Measurements from ENCODE around the gene RALGPS1. TPM values are rescaled to one million over a fixed set of nuclear protein-coding genes. Genes with fewer than 3 reads are reported as not detected.

Gene RALGPS1
- total and polyA plus RNA-seq, 2 of the 8 experiments (the other 6 are each of a cell fraction or from before 2014, with no cell fraction given) = 20.0 to 23.5 TPM

DNA sequence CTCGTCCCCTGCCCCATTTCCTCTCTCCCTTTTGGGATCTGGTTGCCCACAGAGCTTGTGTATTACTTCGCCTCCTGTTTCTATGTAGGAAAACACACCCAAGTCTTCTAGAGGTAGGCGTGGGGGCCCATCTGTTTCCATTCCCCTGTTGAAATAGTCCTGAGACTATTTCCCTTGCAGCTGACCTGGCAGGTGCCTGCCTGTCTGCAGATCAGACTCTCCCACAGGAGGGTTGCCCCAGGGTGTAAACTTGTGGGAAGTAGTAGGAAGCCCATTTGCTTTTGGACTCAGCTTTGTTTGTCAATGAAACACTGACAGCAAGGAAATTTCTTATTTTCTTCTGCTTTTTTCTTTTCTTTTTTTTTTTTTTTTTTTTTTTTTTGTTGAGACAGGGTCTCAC lies 333.7 kb downstream of the RALGPS1 start:
- Histone ChIP-seq H2BK12ac (ENCODE audit: low read depth, low read length) (no peak overlapping the region), H2AFZ (ENCODE audit: low read length) (no peak overlapping the region), H3K18ac (ENCODE audit: extremely low read depth, low read length) (no peak overlapping the region), H3K36me3 (ENCODE audit: control insufficient read depth in 2 of 4, insufficient read depth in 4 of 4, low read length in 3 of 4) (no peaks in the 10 kb centered on the region; a peak in 2 of 8 replicates), H2AK5ac (ENCODE audit: low read depth, low read length) (no peak overlapping the region), H3K4me1 (replicated peaks in 1 of 4; ENCODE audit: control insufficient read depth in 3 of 4, insufficient read depth in 4 of 4, low read length in 3 of 4) (peaks cover 0 to 10% (median 6%) of the 10 kb centered on the region in 4 experiments; a peak in 4 of 7 replicates), H3K79me1 (ENCODE audit: low read depth, low read length) (no peaks in the 10 kb centered on the region), H4K8ac (ENCODE audit: extremely low read depth, insufficient read depth, low read length) (no peak overlapping the region), H4K5ac (ENCODE audit: insufficient read length, low read depth, low read length) (no peak overlapping the region), H3K9me3 (ENCODE audit: insufficient read depth in 2 of 2, low read depth in 1 of 2, low read length in 1 of 2) (no peaks in the 10 kb centered on the region), H2BK20ac (ENCODE audit: low read length) (no peak overlapping the region), H3K4me3 (ENCODE audit: extremely low read depth in 1 of 4, insufficient read depth in 2 of 4, low read depth in 3 of 4, low read length in 4 of 4) (no peak overlapping the region), H2BK120ac (replicated peaks; ENCODE audit: low read depth, low read length) (no peak overlapping the region), H4K91ac (replicated peaks; ENCODE audit: insufficient read length, low read length) (no peak overlapping the region), H4K20me1 (replicated peaks in 1 of 2; ENCODE audit: control insufficient read depth in 1 of 2, insufficient read depth in 2 of 2, low read length in 2 of 2) (no peaks in the 10 kb centered on the region), H2BK5ac (ENCODE audit: low read depth, low read length) (no peak overlapping the region), H3K27me3 (replicated peaks in 1 of 4; ENCODE audit: control insufficient read depth in 3 of 4, extremely low read depth in 1 of 4, insufficient read depth in 3 of 4, low read length in 3 of 4) (no peaks in the 10 kb centered on the region), H3K23me2 (ENCODE audit: low read depth, low read length) (peaks cover 2% of the 10 kb centered on the region; the same call in 1 of the 2 replicates), H2BK15ac (ENCODE audit: low read length) (no peak overlapping the region), H3K79me2 (ENCODE audit: control insufficient read depth in 1 of 2, insufficient read depth in 2 of 2, low read length in 2 of 2) (no peaks in the 10 kb centered on the region; a peak in 1 of 4 replicates), H3K27ac (ENCODE audit: low read depth, low read length) (no peak overlapping the region), H3K23ac (ENCODE audit: insufficient read length) (no peak overlapping the region), H3K4ac (replicated peaks; ENCODE audit: insufficient read length, low read depth, low read length) (no peak overlapping the region), H3K4me2 (ENCODE audit: insufficient read depth in 1 of 2, low read depth in 2 of 2, low read length in 2 of 2) (no peak overlapping the region), H3K9ac (replicated peaks in 1 of 4; ENCODE audit: extremely low read depth in 1 of 4, low read depth in 3 of 4, low read length in 3 of 4) (no peak overlapping the region), H3K14ac (ENCODE audit: insufficient read length) (no peak overlapping the region), H3K56ac (replicated peaks; ENCODE audit: insufficient read length, low read depth, low read length) (no peak overlapping the region)
- 84% methylated on average over 3 of the region's 3 CpGs; no CpG with 5 or more reads in 1 of the 2 experiments for WGBS, 2 experiments (ENCODE audit: extremely low coverage in 1 of 2, insufficient coverage in 1 of 2, insufficient read length in 1 of 2, insufficient replicate concordance in 2 of 2, low coverage in 1 of 2, low lambda C conversion rate in 2 of 2, missing lambda C conversion rate in 1 of 2)
- FAIRE-seq (no peak), DNase-seq (ENCODE audit: low read depth in 1 of 2, low spot score in 2 of 2) (no peak)
- ChIA-PET CTCF (ENCODE audit: partially characterized antibody) (interaction anchor here (1.0 to 1.9 kb wide), 3 partner anchors 33 to 306 kb away, joined by 3 to 6 read pairs (median 3); no protein-coding TSS in a partner anchor), POLR2A (ENCODE audit: partially characterized antibody) (no interaction called here)
- TF ChIP-seq KDM5A (IDR thresholded peaks at IDR 0.05; ENCODE audit: low read length) = no peak
- TF ChIP-seq RAD21 (IDR thresholded peaks at IDR 0.05 in 1 of 2, conservative IDR thresholded peaks at IDR 0.05 in 1 of 2; ENCODE audit: low read depth in 2 of 2, low read length in 2 of 2) = no peak
- no peak for TF ChIP-seq SP1 (IDR thresholded peaks at IDR 0.05; ENCODE audit: low read depth, low read length)
- TF ChIP-seq KDM1A (IDR thresholded peaks at IDR 0.05; ENCODE audit: borderline replicate concordance, low read length) = no peak
- no peak for TF ChIP-seq ASH2L (IDR thresholded peaks at IDR 0.05; ENCODE audit: low read length)
- TF ChIP-seq NANOG (IDR thresholded peaks at IDR 0.05; ENCODE audit: insufficient read depth, low read depth, low read length, poor library complexity, severe bottlenecking) = no peak
- TF ChIP-seq CBX5 (IDR thresholded peaks at IDR 0.05; ENCODE audit: low read depth, low read length) = no peak
- no peak for TF ChIP-seq KDM4A (IDR thresholded peaks at IDR 0.05; ENCODE audit: low read depth, low read length, severe bottlenecking)
- TF ChIP-seq HDAC6 (IDR thresholded peaks at IDR 0.05; ENCODE audit: low read depth, low read length) = no peak
- no peak for TF ChIP-seq YY1 (IDR thresholded peaks at IDR 0.05; ENCODE audit: low read depth, low read length)
- TF ChIP-seq TAF7 (optimal IDR thresholded peaks at IDR 0.05; ENCODE audit: borderline replicate concordance, low read depth, low read length) = no peak
- no peak for TF ChIP-seq MAFK (IDR thresholded peaks at IDR 0.05; ENCODE audit: low read depth, low read length)
- TF ChIP-seq CREB1 (IDR thresholded peaks at IDR 0.05) = no peak
- no peak for TF ChIP-seq RNF2 (IDR thresholded peaks at IDR 0.05; ENCODE audit: borderline replicate concordance, low read depth, low read length, missing control alignments, poor library complexity, severe bottlenecking)

Data from H1 (cell line).